Astrocyte (in vitro differentiated cells and primary cell): ENCODE data around the gene CISH. TPM values are rescaled to one million over a fixed set of nuclear protein-coding genes. Genes with fewer than 3 reads are reported as not detected.

Experiments
- DNase-seq: peaks from one replicate; pipeline ENCODE4 v3.0.0-alpha.2; 2010; ENCODE audit warnings: low read depth
- FAIRE-seq: peaks from 2 replicates; lab custom pipeline; 2011; peaks lifted over from hg19 to GRCh38; lab: Jason Lieb, UNC
- H2AFZ ChIP-seq: 2 replicates; pipeline ENCODE4 v1.6.0; 2012; ENCODE audit warnings: low read depth, low read length, inconsistent platforms
- H3K27ac ChIP-seq: 2 replicates; pipeline ENCODE4 v1.5.1; 2011; ENCODE audit warnings: low read depth, low read length, inconsistent platforms
- H3K27me3 ChIP-seq: 2 replicates; pipeline ENCODE4 v1.6.0; 2011; ENCODE audit warnings: low read length, inconsistent platforms; ENCODE audit not compliant: insufficient read depth
- H3K36me3 ChIP-seq: 2 replicates; pipeline ENCODE4 v1.5.1; 2011; ENCODE audit warnings: low read length, inconsistent platforms; ENCODE audit not compliant: insufficient read depth
- H3K4me1 ChIP-seq: 2 replicates; pipeline ENCODE4 v1.5.1; 2011; ENCODE audit warnings: low read length, inconsistent platforms; ENCODE audit not compliant: insufficient read depth
- H3K4me2 ChIP-seq: 2 replicates; pipeline ENCODE4 v1.6.0; 2012; ENCODE audit warnings: low read length, inconsistent platforms
- H3K4me3 ChIP-seq: 2 replicates; pipeline ENCODE4 v1.5.1; 2011; ENCODE audit warnings: low read depth, mild to moderate bottlenecking, low read length, inconsistent platforms; ENCODE audit not compliant: insufficient read depth
- H3K79me2 ChIP-seq: 2 replicates; pipeline ENCODE4 v1.6.0; 2012; ENCODE audit warnings: mild to moderate bottlenecking, low read length, inconsistent platforms; ENCODE audit not compliant: insufficient read depth
- H3K9ac ChIP-seq: 2 replicates; pipeline ENCODE4 v1.6.0; 2012; ENCODE audit warnings: mild to moderate bottlenecking, low read length, inconsistent platforms
- H3K9me3 ChIP-seq: 2 replicates; pipeline ENCODE4 v1.5.1; 2012; ENCODE audit warnings: low read depth, mild to moderate bottlenecking, low read length, inconsistent platforms; ENCODE audit not compliant: insufficient read depth
- H4K20me1 ChIP-seq: 2 replicates; pipeline ENCODE4 v1.6.0; 2012; ENCODE audit warnings: low read length, inconsistent platforms; ENCODE audit not compliant: insufficient read depth
- H3K27ac Mint-ChIP-seq: one replicate; pipeline ENCODE4 v1.8.0; 2021; ENCODE audit warnings: mild to moderate bottlenecking, mixed read lengths; ENCODE audit not compliant: unreplicated experiment
- H3K27me3 Mint-ChIP-seq: one replicate; pipeline ENCODE4 v1.8.0; 2021; ENCODE audit warnings: low read depth, mixed read lengths; ENCODE audit not compliant: unreplicated experiment
- H3K36me3 Mint-ChIP-seq: one replicate; pipeline ENCODE4 v1.8.0; 2021; ENCODE audit warnings: low read depth, mixed read lengths; ENCODE audit not compliant: unreplicated experiment
- H3K4me1 Mint-ChIP-seq: one replicate; pipeline ENCODE4 v1.8.0; 2021; ENCODE audit warnings: low read depth, mixed read lengths; ENCODE audit not compliant: unreplicated experiment
- H3K4me3 Mint-ChIP-seq: one replicate; pipeline ENCODE4 v1.8.0; 2021; ENCODE audit warnings: mild to moderate bottlenecking, moderate library complexity, mixed read lengths; ENCODE audit not compliant: unreplicated experiment
- H3K9me3 Mint-ChIP-seq: one replicate; pipeline ENCODE4 v1.8.0; 2021; ENCODE audit warnings: mild to moderate bottlenecking, mixed read lengths; ENCODE audit not compliant: unreplicated experiment
- EZH2 ChIP-seq: IDR thresholded peaks from 2 replicates; pipeline ENCODE4 v1.6.1; 2012; ENCODE audit warnings: mild to moderate bottlenecking, low read length, inconsistent platforms; ENCODE audit not compliant: insufficient read depth
- total RNA-seq: library from RNA; stranded (reverse); gene quantifications from 2 replicates; pipeline ENCODE4 v1.2.1, GENCODE V29; 2021
- TF ChIP-seq, protein P1 (sequence below): IDR thresholded peaks from 2 replicates; pipeline ENCODE4 v1.5.1; 2011; ENCODE audit warnings: low read depth, mild to moderate bottlenecking, inconsistent platforms, low read length, moderate library complexity; ENCODE audit not compliant: insufficient read depth

The CISH gene
- total RNA-seq, 1 donor from 2014 or later: 1.2 TPM

DNA sequence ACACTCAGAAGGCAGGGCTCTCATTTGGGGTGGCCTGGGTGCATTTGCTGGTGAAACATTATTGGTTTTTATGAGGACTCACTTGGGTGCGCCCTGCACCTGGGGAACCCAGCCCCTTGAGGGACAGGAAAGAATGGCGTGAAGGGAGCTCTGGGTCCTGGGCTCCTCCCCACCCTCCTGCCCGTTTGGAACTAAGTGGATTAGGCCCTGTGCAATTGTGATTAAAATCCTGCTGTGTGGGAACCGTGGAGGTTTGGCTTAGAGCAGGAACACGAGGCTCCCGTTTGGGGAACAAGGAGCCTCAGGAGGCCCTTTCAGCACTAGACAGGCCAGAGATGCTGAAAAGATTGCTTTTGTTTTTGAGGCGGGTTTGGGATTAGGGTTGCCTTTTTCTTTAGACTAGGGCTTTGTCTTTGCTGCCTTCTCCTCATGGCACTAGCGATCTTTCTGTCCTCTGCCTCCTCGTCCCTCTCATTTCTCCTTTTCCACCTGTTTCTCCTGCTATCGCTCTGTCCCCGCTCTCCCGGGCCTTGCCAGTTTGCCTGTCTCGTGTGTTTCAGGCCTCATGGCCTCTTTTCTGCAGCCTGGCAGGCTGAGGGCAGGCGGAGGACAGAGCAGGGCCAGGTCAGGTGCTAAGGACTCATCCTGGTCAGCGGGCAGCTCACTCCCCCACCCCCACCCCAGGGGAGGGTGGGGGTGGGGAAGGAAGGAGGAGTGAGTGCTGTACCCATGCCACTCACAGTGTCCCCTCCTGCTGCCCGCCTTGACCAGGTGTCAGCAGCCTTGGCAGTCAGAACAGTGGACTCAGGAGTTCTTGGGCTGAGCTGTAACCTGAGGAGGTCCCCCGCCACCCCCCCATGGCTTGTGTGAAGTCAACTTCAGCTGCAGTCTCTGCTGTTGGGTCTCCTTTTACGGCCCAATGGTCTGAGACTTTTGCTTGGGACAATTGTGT is 13.9 kb upstream of the CISH start:
- Histone ChIP-seq H3K27me3 (no peaks in the 10 kb centered on the region), H3K4me2 (no peak overlapping the region), H3K27ac (no peak overlapping the region), H3K79me2 (peaks cover 6% of the 10 kb centered on the region), H3K9ac (no peak overlapping the region), H3K9me3 (no peaks in the 10 kb centered on the region), H3K4me3 (no peak overlapping the region), H3K36me3 (no peaks in the 10 kb centered on the region), H2AFZ (no peak overlapping the region), H4K20me1 (peaks cover 17% of the 10 kb centered on the region), H3K4me1 (peaks cover 28% of the 10 kb centered on the region)
- Mint-ChIP-seq H3K4me3 (no peak overlapping the region), H3K27me3 (no peaks in the 10 kb centered on the region), H3K27ac (no peak overlapping the region), H3K4me1 (peaks cover 23% of the 10 kb centered on the region), H3K9me3 (no peaks in the 10 kb centered on the region), H3K36me3 (peaks cover 11% of the 10 kb centered on the region)
- FAIRE-seq: no peak
- DNase-seq: no peak
- TF ChIP-seq, protein P1, sequence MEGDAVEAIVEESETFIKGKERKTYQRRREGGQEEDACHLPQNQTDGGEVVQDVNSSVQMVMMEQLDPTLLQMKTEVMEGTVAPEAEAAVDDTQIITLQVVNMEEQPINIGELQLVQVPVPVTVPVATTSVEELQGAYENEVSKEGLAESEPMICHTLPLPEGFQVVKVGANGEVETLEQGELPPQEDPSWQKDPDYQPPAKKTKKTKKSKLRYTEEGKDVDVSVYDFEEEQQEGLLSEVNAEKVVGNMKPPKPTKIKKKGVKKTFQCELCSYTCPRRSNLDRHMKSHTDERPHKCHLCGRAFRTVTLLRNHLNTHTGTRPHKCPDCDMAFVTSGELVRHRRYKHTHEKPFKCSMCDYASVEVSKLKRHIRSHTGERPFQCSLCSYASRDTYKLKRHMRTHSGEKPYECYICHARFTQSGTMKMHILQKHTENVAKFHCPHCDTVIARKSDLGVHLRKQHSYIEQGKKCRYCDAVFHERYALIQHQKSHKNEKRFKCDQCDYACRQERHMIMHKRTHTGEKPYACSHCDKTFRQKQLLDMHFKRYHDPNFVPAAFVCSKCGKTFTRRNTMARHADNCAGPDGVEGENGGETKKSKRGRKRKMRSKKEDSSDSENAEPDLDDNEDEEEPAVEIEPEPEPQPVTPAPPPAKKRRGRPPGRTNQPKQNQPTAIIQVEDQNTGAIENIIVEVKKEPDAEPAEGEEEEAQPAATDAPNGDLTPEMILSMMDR: no peak
- TF ChIP-seq EZH2: no peak

DNA sequence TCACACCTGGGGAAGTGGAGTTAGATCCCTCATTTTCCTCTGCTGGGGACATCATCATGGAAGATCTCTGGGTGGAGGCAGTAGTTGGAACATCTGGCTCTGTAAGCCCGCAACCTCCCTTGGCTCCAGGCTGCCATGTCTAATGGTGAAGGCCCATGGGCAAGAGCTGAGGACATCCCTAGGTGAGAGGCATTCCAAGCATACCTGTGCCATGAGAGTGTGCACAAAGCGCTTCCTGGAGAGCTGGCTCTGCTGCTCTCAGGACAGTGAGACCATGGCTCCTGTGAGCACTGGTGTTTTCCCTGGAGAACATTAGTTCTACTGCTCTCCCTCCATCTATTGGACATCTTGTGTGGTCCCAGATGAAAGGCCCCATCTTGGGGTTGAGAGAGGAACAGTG is 13.1 kb upstream of the CISH start:
- Mint-ChIP-seq H3K27ac (no peak overlapping the region), H3K4me3 (no peak overlapping the region), H3K9me3 (no peaks in the 10 kb centered on the region), H3K27me3 (peaks cover 2% of the 10 kb centered on the region), H3K4me1 (peaks cover 23% of the 10 kb centered on the region), H3K36me3 (peaks cover 15% of the 10 kb centered on the region)
- H3K36me3 ChIP-seq: no peaks in the 10 kb centered on the region
- DNase-seq: no peak
- no peak overlapping the region for H2AFZ ChIP-seq
- H3K4me2 ChIP-seq: peak overlapping the region; percentile 14
- no peak overlapping the region for H3K4me3 ChIP-seq
- H3K27ac ChIP-seq: no peak overlapping the region
- H3K9ac ChIP-seq: no peak overlapping the region
- H4K20me1 ChIP-seq: peaks cover 17% of the 10 kb centered on the region
- no peak for FAIRE-seq
- H3K9me3 ChIP-seq: no peaks in the 10 kb centered on the region
- peaks cover 6% of the 10 kb centered on the region for H3K79me2 ChIP-seq
- no peaks in the 10 kb centered on the region for H3K27me3 ChIP-seq
- TF ChIP-seq EZH2: no peak
- TF ChIP-seq, protein P1: no peak
- peaks cover 27% of the 10 kb centered on the region for H3K4me1 ChIP-seq
